D721Med (cell line): ENCODE measurements around the gene CEBPA.
"Not testable (repeated sequence)": the region's sequence is repeated elsewhere in the genome, so short reads cannot be mapped to it uniquely, and the experiment has no call there.

Experiments
- DNase-seq: peaks from one replicate; pipeline ENCODE4 v3.0.0; 2011; ENCODE audit warnings: low spot score; ENCODE audit not compliant: insufficient read length
- FAIRE-seq: peaks from 2 replicates; lab custom pipeline; 2011; peaks lifted over from hg19 to GRCh38; lab: Jason Lieb, UNC
- TF ChIP-seq, protein P1 (sequence below): IDR thresholded peaks from 2 replicates; pipeline ENCODE4 v1.5.1; 2012; ENCODE audit warnings: mild to moderate bottlenecking, control low read depth; ENCODE audit not compliant: insufficient read depth; ENCODE audit errors: missing control alignments

Gene CEBPA

DNA sequence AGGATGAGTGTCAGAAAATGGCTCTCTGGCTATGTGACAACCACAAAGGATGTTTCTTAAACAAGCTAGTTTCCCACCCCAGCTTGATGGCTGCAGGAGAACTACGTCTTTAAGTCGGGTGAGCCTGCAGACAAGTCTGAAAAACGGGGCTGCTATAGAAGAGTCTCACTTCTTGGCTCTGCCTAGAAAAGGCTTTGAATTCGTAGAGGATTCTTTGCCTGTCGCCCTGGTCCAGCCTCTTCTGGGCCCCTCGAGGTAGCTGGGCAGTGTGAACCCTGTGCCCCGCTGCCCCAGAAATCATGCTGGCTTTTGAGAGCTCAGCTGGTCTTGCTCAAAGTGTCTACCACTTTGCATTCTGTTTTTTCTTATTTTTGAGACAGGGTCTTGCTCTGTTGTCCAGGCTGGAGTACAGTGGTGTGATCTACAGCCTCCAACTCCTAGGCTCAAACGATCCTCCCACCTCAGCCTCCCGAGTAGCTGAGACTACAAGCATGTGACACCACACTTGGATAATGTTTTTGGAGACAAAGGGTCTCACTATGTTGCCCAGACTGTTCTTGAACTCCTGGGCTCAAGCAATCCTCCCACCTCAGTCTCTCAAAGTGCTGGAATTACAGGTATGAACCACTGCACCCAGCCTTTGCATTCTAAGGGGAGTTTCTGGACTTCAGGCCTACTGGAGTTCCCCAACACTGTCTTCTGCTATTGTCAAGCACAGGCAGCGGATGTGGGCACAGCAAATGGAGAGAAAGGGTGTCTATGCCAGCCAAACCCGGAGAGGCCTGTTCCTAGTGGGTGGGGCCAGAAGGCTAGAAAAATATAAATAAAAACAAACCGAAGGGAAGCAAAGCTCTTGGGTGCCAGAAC, 6.5 kb downstream of the CEBPA start:
- FAIRE-seq, result no peak
- no peak for DNase-seq
- TF ChIP-seq, protein P1, sequence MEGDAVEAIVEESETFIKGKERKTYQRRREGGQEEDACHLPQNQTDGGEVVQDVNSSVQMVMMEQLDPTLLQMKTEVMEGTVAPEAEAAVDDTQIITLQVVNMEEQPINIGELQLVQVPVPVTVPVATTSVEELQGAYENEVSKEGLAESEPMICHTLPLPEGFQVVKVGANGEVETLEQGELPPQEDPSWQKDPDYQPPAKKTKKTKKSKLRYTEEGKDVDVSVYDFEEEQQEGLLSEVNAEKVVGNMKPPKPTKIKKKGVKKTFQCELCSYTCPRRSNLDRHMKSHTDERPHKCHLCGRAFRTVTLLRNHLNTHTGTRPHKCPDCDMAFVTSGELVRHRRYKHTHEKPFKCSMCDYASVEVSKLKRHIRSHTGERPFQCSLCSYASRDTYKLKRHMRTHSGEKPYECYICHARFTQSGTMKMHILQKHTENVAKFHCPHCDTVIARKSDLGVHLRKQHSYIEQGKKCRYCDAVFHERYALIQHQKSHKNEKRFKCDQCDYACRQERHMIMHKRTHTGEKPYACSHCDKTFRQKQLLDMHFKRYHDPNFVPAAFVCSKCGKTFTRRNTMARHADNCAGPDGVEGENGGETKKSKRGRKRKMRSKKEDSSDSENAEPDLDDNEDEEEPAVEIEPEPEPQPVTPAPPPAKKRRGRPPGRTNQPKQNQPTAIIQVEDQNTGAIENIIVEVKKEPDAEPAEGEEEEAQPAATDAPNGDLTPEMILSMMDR, result no peak

DNA sequence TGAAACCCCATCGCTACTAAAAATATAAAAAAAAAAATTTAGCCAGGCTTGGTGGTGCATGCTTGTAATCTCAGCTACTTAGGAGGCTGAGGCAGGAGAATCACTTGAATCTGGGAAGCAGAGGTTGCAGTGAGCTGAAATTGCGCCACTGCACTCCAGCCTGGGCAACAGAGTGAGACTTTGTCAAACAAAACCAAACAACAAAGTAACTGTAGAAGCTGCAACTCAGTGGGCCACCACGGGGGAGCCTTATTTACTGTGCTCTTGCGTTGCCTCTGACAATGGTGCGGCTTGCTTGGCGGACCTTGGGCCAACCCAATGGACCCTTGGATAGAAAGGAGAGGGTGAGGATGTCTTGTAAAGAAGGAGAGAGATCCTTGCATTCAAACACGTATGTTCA, 7.3 kb downstream of the CEBPA start:
- not testable (repeated sequence) for DNase-seq, FAIRE-seq

DNA sequence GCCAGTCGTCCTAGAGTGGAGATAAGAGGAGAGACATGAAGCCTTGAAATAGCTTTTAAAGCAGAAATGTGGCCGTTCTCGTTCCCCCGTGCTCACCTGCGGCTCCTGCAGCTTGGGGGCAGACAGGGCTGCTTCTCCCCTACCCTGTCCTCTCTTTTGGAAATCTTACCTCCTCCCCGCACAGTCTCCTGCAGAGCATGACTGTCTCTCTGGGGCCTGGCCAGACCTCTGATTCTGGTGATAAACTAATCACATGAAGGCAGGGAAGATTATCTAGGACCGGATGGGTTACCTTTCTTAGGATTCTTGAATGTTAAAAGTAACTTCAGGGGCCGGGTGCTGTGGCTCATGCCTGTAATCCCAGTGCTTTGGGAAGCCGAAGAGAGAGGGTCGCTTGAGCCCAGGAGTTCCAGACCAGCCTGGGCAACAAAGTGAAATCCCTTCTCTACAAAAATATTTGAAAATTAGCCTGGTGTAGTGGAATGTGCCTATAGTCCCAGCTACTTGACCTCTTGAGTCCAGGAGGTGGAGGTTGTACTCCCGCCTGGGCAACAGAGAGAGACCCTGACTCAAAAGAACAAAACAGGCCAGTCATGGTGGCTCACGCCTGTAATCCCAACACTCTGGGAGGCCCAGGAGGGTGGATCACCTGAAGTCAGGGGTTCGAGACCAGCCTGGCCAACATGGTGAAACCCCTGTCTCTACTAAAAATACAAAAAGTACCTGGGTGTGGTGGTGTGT, 8.1 kb downstream of the CEBPA start:
- DNase-seq (no peak), FAIRE-seq (no peak)
- TF ChIP-seq, protein P1, result no peak

DNA sequence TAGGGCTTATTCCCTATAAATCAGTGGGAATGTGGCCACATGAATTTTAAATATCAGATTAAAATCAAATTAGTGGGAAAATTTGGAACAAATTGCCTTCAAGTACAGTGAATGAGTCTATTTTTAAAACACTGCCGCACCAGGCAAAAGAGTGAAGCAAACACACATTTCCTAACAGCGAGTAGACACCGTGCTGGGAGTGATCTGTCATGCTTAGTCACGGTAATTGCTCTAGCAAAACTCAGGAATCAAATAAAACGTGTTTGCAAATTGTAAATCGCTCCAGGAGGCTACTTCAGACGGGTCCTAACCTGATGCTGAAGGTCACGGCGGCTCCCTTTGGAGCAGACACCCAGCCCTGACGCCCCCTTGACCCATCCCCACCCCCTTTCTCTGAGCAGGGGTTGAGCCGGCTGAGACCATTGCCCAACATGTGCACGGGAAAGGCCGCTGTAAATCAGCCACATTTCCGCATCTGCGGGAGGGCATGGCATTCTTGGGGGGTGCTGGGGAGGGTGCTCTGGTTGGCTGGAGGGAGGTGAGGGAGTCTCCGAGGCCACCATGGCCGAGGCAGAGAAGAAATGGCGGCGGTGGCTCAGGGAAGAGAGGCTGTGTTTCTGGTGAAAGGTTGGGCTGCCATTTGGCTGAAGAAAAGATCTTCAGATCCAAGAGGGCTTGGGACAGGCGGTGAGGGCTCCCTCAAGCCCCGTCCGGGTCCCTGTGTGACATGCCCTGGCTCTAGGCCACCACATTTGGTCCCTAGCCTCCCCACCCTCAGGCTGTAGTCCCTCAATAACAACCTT, 8.9 kb downstream of the CEBPA start:
- no peak for FAIRE-seq
- no peak for DNase-seq

DNA sequence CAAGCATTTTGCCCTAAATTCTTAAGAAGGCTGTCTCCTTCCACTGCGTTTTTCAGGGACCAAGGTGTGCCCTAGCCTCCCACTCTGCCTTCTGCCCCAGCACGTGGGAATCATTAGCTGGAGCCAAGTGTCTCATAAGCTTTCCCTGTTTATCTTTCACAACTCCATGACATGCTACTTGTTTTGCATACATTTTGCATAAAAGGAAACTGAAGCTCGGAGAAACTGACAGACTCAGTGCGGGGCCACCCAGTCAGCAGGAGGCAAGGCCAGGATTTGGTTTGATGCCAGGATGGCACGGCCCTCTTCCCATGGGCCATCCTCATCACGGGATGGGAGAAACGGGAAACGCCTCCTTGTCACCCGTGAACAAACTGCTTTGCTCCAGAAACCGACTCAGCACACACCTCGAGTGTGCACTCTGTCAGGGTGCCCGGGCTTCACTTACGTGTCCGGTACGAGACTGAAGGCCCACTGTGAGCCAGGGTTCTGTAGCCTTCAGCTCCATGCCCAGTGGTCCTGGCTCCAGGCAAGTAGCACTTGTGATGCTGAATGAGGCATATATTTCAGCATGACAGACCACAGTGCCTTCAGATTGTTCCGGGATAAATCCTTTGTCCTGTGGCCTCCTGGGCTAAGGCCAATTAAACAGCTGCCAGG, 9.6 kb downstream of the CEBPA start:
- TF ChIP-seq, protein P1, result no peak
- DNase-seq (no peak), FAIRE-seq (no peak)

More for the DNA sequence above, 8.9 kb downstream of the CEBPA start:
- TF ChIP-seq, protein P1, result no peak

DNA sequence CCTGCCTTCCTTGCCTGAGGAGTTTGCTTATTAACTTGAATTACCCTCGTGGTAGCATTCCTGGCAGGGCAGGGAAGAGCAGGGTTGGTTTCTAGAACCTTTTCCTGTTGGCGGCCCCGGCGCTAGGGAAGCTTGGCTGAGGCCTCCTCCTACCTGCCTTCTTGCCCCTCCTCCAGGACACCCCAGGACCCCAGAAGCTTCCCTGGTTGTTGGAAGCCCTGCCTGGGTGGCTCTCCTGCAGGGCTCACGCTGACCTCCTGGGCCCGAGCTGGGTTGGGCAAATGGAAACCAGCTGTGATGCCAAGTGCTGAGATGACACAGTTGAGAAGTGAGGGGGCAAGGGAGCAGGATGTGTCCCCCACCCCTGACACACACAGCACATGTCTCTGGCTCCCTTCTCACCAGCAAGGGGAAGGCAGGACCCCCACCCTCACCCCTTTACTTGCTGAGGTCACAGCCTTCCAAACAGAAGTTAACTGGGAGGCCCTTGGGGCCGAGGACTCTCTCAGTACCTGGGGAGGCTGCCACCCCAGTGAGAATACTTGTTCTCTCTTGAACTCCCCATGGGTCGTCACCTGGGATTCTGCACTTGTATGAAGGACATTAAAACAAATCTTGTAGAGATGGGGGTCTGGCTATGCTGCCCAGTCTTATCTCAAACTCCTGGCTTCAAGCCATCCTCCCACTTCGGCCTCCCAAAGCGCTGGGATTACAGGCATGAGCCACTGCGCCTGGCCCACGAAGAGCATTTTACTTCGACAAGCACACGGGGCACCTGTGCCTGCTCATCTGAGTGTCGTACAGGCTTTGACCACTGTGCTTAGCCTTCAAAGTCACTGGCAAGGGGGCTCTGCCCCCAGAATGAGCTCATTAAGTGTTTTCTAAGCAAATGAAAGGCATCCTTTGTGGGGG, 10.5 kb downstream of the CEBPA start:
- no peak for FAIRE-seq
- TF ChIP-seq, protein P1, result no peak
- no peak for DNase-seq
